Colonic mucosa (tissue), 4 donors: ENCODE measurements around the gene RGS3. TPM values are rescaled to one million over a fixed set of nuclear protein-coding genes. Genes with fewer than 3 reads are reported as not detected.

Experiments
- DNase-seq: peaks from one replicate; pipeline ENCODE4 v3.0.0-alpha.2; 2020
- H3K27ac ChIP-seq: fragments of 200-600 bp; one replicate; pipeline ENCODE4 v1.8.0; 2021
- H3K27me3 ChIP-seq: fragments of 200-600 bp; one replicate; pipeline ENCODE4 v1.8.0; 2021
- H3K36me3 ChIP-seq: fragments of 200-600 bp; one replicate; pipeline ENCODE4 v1.8.0; 2021
- H3K4me1 ChIP-seq: fragments of 200-600 bp; one replicate; pipeline ENCODE4 v1.8.0; 2021; ENCODE audit warnings: mild to moderate bottlenecking
- H3K4me3 ChIP-seq: fragments of 200-600 bp; one replicate; pipeline ENCODE4 v1.8.0; 2021
- H3K9ac ChIP-seq, 2 donors: one replicate each; pipeline ENCODE4 v1.7.0; 2013; ENCODE audit warnings: control low read depth in 2 of 2, low read depth in 2 of 2, low read length in 2 of 2
- H3K9me3 ChIP-seq: fragments of 200-600 bp; one replicate; pipeline ENCODE4 v1.8.0; 2021
- intact Hi-C: fragments of 100-400 bp; cut with DNase I; formaldehyde crosslinking; loops from one replicate; pipeline ENCODE4 v1.14.1; 2022
- total RNA-seq, 2 donors: library from RNA; stranded (reverse); fragmentation: NEBNext Ultra II Directional in 1 of 2; extraction: Animal tissue kit (Norgen Biotek cat#: 25700) in 1 of 2; gene quantifications; one replicate each; pipeline ENCODE4 v1.2.1, GENCODE V29; 2021
- TF ChIP-seq, protein P1 (sequence below): fragments of 200-600 bp; IDR thresholded peaks from one replicate; pipeline ENCODE4 v1.8.0; 2022; ENCODE audit warnings: antibody characterized with exemption, mild to moderate bottlenecking
- donor health status: healthy.
- donor health status: DM: no; HTN: no; CAD: no.
- donor health status: DM: no; HTN: no; CAD: no.

RGS3 gene
- total RNA-seq, 2 donors from 2014 or later = 67.4 to 71.1 TPM

DNA sequence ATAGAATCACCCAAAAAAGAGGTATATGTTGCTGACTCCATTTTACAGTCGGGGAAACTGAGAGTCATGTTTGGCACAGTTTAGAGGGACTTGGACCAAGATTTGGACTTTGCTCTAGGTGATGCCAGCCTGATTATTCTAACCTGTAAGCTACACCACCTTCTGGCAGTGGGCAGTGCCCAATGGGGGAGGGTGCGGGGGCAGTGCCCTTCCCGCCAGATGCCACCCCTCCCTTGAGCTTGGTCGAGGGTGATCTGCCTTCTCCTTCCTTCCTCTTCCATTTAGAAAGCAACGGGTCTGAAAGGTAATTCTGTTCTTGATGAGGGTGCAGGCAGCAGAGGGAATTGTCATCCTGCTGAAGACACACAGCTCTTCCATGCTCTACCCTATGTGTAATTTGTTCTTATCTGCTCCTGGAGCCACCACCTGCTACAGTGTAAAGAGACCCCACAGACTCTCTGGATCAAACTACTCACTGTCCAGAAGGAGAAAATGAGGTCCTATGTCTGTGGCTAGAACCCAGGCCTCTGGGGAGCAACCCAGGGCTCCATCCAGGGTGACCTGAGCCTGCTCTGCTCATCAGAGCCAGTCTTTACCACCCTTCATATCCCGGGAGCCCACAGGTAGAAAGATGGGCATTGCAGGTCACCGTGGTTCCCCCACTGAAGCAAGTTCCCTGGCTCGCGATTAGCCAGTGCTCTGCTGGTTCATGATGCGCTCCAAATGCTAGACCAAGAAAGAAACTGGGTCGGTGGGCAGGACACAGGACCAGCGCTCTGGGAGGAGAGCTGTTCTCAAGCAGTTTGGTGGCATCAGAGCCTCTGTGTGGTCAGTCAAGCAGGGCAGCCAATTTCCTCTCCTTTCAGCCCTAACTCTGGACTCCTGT lies 156.2 kb downstream of the RGS3 start:
- intact Hi-C loops = no loop called here
- no peak overlapping the region for H3K4me3 ChIP-seq
- H3K36me3 ChIP-seq = no peaks in the 10 kb centered on the region
- H3K27me3 ChIP-seq = no peaks in the 10 kb centered on the region
- no peak overlapping the region for H3K27ac ChIP-seq
- H3K9ac ChIP-seq = no peak overlapping the region
- H3K4me1 ChIP-seq = no peaks in the 10 kb centered on the region
- H3K9me3 ChIP-seq = no peaks in the 10 kb centered on the region
- TF ChIP-seq, protein P1, sequence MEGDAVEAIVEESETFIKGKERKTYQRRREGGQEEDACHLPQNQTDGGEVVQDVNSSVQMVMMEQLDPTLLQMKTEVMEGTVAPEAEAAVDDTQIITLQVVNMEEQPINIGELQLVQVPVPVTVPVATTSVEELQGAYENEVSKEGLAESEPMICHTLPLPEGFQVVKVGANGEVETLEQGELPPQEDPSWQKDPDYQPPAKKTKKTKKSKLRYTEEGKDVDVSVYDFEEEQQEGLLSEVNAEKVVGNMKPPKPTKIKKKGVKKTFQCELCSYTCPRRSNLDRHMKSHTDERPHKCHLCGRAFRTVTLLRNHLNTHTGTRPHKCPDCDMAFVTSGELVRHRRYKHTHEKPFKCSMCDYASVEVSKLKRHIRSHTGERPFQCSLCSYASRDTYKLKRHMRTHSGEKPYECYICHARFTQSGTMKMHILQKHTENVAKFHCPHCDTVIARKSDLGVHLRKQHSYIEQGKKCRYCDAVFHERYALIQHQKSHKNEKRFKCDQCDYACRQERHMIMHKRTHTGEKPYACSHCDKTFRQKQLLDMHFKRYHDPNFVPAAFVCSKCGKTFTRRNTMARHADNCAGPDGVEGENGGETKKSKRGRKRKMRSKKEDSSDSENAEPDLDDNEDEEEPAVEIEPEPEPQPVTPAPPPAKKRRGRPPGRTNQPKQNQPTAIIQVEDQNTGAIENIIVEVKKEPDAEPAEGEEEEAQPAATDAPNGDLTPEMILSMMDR = no peak
- DNase-seq = no peak

DNA sequence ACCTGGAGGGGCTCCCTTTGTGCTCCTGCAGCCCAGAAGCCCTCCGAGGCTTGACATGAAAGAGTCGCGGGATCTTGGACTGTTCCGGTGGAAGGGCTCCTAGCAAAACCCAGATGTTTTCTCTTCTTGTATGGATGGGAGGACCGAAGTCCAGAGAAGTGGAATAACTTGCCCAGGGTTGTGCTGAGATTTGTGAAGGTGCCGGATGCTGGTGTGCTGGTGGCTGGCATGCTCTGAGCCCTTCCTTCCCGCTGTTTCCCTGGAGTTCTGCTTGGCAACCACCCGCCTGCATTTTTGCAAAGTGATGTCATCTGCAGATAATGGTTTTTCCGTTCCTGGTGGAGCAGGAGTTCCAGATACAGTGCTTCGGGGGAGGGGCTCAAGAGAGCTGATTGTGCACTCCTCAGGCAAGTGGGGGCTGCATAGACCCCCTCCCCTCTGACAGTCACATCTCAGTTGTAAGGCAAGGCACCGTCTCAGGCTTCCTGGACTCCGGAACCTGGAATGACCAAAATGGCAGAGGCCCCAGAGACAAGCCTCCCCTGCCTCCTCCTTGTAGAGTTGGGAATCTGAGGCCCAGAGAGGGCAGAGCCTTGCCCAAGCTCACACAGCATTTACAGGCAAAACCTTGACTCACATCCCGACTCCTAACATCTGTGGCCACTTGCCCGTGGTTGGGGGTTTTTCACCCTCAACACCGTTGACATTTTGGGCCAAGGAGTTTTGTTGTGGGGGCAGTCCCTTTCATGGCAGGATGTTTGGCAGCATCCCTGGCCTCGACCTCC lies 157.0 kb downstream of the RGS3 start:
- H3K4me1 ChIP-seq = no peaks in the 10 kb centered on the region
- intact Hi-C loops = no loop called here
- no peaks in the 10 kb centered on the region for H3K9me3 ChIP-seq
- peak overlapping the region; percentile 2 to 28 for H3K9ac ChIP-seq
- TF ChIP-seq, protein P1 = no peak
- no peaks in the 10 kb centered on the region for H3K36me3 ChIP-seq
- no peaks in the 10 kb centered on the region for H3K27me3 ChIP-seq
- DNase-seq = peak; percentile 63
- no peak overlapping the region for H3K4me3 ChIP-seq
- peak overlapping the region; percentile 14 for H3K27ac ChIP-seq

GRCh38 chr9:113621309-113621791 lies 157.8 kb downstream of the RGS3 start:
- Histone ChIP-seq H3K4me3 (no peak overlapping the region), H3K27me3 (no peaks in the 10 kb centered on the region), H3K27ac (peak overlapping the region; percentile 14), H3K9ac (no peak overlapping the region), H3K9me3 (no peaks in the 10 kb centered on the region), H3K4me1 (no peaks in the 10 kb centered on the region), H3K36me3 (no peaks in the 10 kb centered on the region)
- no peak for DNase-seq
- TF ChIP-seq, protein P1 = no peak
- intact Hi-C loops = no loop called here

DNA sequence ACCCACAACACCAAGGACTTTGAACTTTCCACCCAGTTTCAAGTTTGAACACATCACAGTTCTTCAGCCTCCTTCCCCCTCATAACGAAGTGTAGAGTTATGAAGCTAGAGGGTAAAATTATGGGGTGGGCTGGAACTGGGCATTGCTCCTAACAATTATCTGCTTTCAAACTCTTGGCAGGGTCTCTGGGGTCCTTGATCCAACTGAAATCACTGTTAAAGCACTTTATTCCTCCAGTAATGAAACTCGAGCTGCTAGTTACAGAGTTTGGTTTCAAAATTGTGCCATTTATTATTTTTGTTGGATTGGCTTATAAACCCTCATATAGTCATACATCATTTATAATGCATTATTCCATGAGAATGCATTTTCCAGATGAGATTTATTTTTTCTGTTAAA lies 158.5 kb downstream of the RGS3 start:
- TF ChIP-seq, protein P1 = no peak
- no peaks in the 10 kb centered on the region for H3K9me3 ChIP-seq
- H3K27me3 ChIP-seq = no peaks in the 10 kb centered on the region
- H3K27ac ChIP-seq = no peak overlapping the region
- intact Hi-C loops = no loop called here
- H3K4me1 ChIP-seq = no peaks in the 10 kb centered on the region
- no peak overlapping the region for H3K4me3 ChIP-seq
- no peaks in the 10 kb centered on the region for H3K36me3 ChIP-seq
- DNase-seq = no peak
- no peak overlapping the region for H3K9ac ChIP-seq

- Histone ChIP-seq H3K27ac (no peak overlapping the region), H3K4me3 (no peak overlapping the region), H3K9ac (no peak overlapping the region)
These were observed 159.3 kb downstream of the RGS3 start for GRCh38 chr9:113622600-113623400.

More at GRCh38 chr9:113622600-113623400, 159.3 kb downstream of the RGS3 start:
- no peaks in the 10 kb centered on the region for H3K36me3 ChIP-seq
- H3K4me1 ChIP-seq = no peaks in the 10 kb centered on the region
- H3K9me3 ChIP-seq = no peaks in the 10 kb centered on the region
- intact Hi-C loops = no loop called here
- H3K27me3 ChIP-seq = no peaks in the 10 kb centered on the region
- no peak for DNase-seq
- TF ChIP-seq, protein P1 = no peak
